ENCODE measurements around the gene RARG. TPM values are rescaled to one million over a fixed set of nuclear protein-coding genes. Genes with fewer than 3 reads are reported as not detected.
"Not testable (repeated sequence)": the region's sequence is repeated elsewhere in the genome, so short reads cannot be mapped to it uniquely, and the experiment has no call there.

RARG gene
- total and polyA plus RNA-seq, 9 donors, result 8.7 to 37.0 (median 25.8) TPM

- TF ChIP-seq EP300 (IDR thresholded peaks at IDR 0.05), result no peak
- no peak for TF ChIP-seq POLR2A (IDR thresholded peaks at IDR 0.05)
- no peak for TF ChIP-seq CTCF (IDR thresholded peaks at IDR 0.05)
- Histone ChIP-seq H3K27ac (no peak overlapping the region), H3K27me3 (no peaks in the 10 kb centered on the region), H3K36me3 (no peaks in the 10 kb centered on the region), H3K4me1 (ENCODE audit: insufficient read depth) (no peaks in the 10 kb centered on the region), H3K4me3 (no peak overlapping the region), H3K9me3 (no peaks in the 10 kb centered on the region)
- no peak for DNase-seq
- intact Hi-C loops (cut with DNase I), result no loop called here
Measured at GRCh38 chr12:53166837-53167236, 65.2 kb downstream of the RARG start.

- not testable (repeated sequence) for H3K4me3 ChIP-seq; H3K4me1 ChIP-seq (ENCODE audit: insufficient read depth); DNase-seq; H3K36me3 ChIP-seq; H3K27me3 ChIP-seq; H3K9me3 ChIP-seq; H3K27ac ChIP-seq
- WGBS, 3 donors, result 93 to 100% (median 99%) methylated on average over 2 of the region's 2 CpGs
- intact Hi-C loops (cut with DNase I), result loop anchor here in 1 of 4 donors (5.0 kb wide), 1 partner anchor 34 kb away; no protein-coding TSS in a partner anchor
Measured at GRCh38 chr12:53163008-53163407, 69.0 kb downstream of the RARG start.

- intact Hi-C loops (cut with DNase I), result loop anchor here in 1 of 4 donors (5.0 kb wide), 1 partner anchor 36 kb away; no protein-coding TSS in a partner anchor
- no peaks in the 10 kb centered on the region for H3K4me1 ChIP-seq (ENCODE audit: insufficient read depth)
- no peak overlapping the region for H3K27ac ChIP-seq
- no peak overlapping the region for H3K4me3 ChIP-seq
- no peaks in the 10 kb centered on the region for H3K9me3 ChIP-seq
- H3K36me3 ChIP-seq, result no peaks in the 10 kb centered on the region
- no peak for DNase-seq
- 89 to 92% (median 89%) methylated on average over 8 of the region's 8 CpGs for WGBS, 3 donors
- TF ChIP-seq CTCF (IDR thresholded peaks at IDR 0.05) (no peak), POLR2A (IDR thresholded peaks at IDR 0.05) (no peak), EP300 (IDR thresholded peaks at IDR 0.05) (no peak)
- no peaks in the 10 kb centered on the region for H3K27me3 ChIP-seq
Measured at GRCh38 chr12:53161119-53161911, 70.7 kb downstream of the RARG start.

GRCh38 chr12:53160673-53161072 is 71.3 kb downstream of the RARG start:
- no peaks in the 10 kb centered on the region for H3K27me3 ChIP-seq
- 66 to 78% (median 77%) methylated on average over 2 of the region's 2 CpGs for WGBS, 3 donors
- no peak for DNase-seq
- no peaks in the 10 kb centered on the region for H3K36me3 ChIP-seq
- H3K27ac ChIP-seq, result no peak overlapping the region
- H3K4me1 ChIP-seq (ENCODE audit: insufficient read depth), result no peaks in the 10 kb centered on the region
- no peak for TF ChIP-seq EP300 (IDR thresholded peaks at IDR 0.05)
- no peak for TF ChIP-seq CTCF (IDR thresholded peaks at IDR 0.05)
- no peak for TF ChIP-seq POLR2A (IDR thresholded peaks at IDR 0.05)
- no peak overlapping the region for H3K4me3 ChIP-seq
- no peaks in the 10 kb centered on the region for H3K9me3 ChIP-seq
- intact Hi-C loops (cut with DNase I), result loop anchor here in 1 of 4 donors (5.0 kb wide), 1 partner anchor 37 kb away; no protein-coding TSS in a partner anchor

Other genes with a start within 250 kb of the RARG start
- gene EIF4B, start 225.8 kb downstream of the RARG start, total RNA-seq, result 1,000 to 10,000 TPM in 3 of 7 donors, 100 to 1,000 TPM in 4; 713 to 1,452 (median 896) TPM
- 100 to 1,000 TPM; 316 to 882 TPM for gene EIF4B, start 225.8 kb downstream of the RARG start, polyA plus RNA-seq
- 100 to 1,000 TPM in 6 of 7 donors, 10 to 100 TPM in 1; 88.7 to 255 (median 190) TPM for gene TNS2, start 182.1 kb downstream of the RARG start, total RNA-seq
- 100 to 1,000 TPM in 1 of 2 donors, 10 to 100 TPM in 1; 66.8 to 161 TPM for gene TNS2, start 182.1 kb downstream of the RARG start, polyA plus RNA-seq
- 10 to 100 TPM; 28.5 to 88.1 (median 79.9) TPM for gene SPRYD3, start 152.8 kb downstream of the RARG start, total RNA-seq
- gene SPRYD3, start 152.8 kb downstream of the RARG start, polyA plus RNA-seq, result 10 to 100 TPM; 36.9 to 39.9 TPM
- 100 to 1,000 TPM in 6 of 7 donors, 10 to 100 TPM in 1; 81.3 to 685 (median 224) TPM for gene IGFBP6, start 134.5 kb downstream of the RARG start, total RNA-seq
- gene IGFBP6, start 134.5 kb downstream of the RARG start, polyA plus RNA-seq, result 100 to 1,000 TPM in 1 of 2 donors, 10 to 100 TPM in 1; 78.9 to 112 TPM
- gene SOAT2, start 128.7 kb downstream of the RARG start, total RNA-seq, result under 1 TPM in 3 of 7 donors, not detected in 4; 0.17 to 0.72 (median 0.53) TPM
- gene SOAT2, start 128.7 kb downstream of the RARG start, polyA plus RNA-seq, result under 1 TPM; 0.07 to 0.28 TPM
- gene ZNF740, start 51.5 kb downstream of the RARG start, total RNA-seq, result 10 to 100 TPM in 6 of 7 donors, 1 to 10 TPM in 1; 9.7 to 56.9 (median 46.4) TPM
- gene ZNF740, start 51.5 kb downstream of the RARG start, polyA plus RNA-seq, result 10 to 100 TPM; 14.6 to 23.6 TPM
- gene CSAD, start 51.3 kb downstream of the RARG start, total RNA-seq, result 10 to 100 TPM; 24.4 to 36.0 (median 28.0) TPM
- gene CSAD, start 51.3 kb downstream of the RARG start, polyA plus RNA-seq, result 10 to 100 TPM; 19.8 to 29.5 TPM
- gene ITGB7, start 25.0 kb downstream of the RARG start, total RNA-seq, result 1 to 10 TPM in 6 of 7 donors, under 1 TPM in 1; 0.96 to 2.9 (median 1.7) TPM
- 1 to 10 TPM in 1 of 2 donors, under 1 TPM in 1; 0.45 to 3.1 TPM for gene ITGB7, start 25.0 kb downstream of the RARG start, polyA plus RNA-seq
- gene ESPL1, start 36.1 kb upstream of the RARG start, total RNA-seq, result 1 to 10 TPM in 1 of 7 donors, under 1 TPM in 6; 0.11 to 1.6 (median 0.24) TPM
- gene ESPL1, start 36.1 kb upstream of the RARG start, polyA plus RNA-seq, result under 1 TPM; 0.37 to 0.40 TPM
- 1,000 to 10,000 TPM in 2 of 7 donors, 100 to 1,000 TPM in 5; 603 to 1,792 (median 728) TPM for gene PFDN5, start 63.3 kb upstream of the RARG start, total RNA-seq
- gene PFDN5, start 63.3 kb upstream of the RARG start, polyA plus RNA-seq, result 1,000 to 10,000 TPM; 1,635 to 1,700 TPM
- gene MYG1, start 67.5 kb upstream of the RARG start, total RNA-seq, result 10 to 100 TPM; 45.3 to 80.3 (median 57.8) TPM
- 10 to 100 TPM; 29.9 to 75.5 TPM for gene MYG1, start 67.5 kb upstream of the RARG start, polyA plus RNA-seq
- gene AAAS, start 89.4 kb upstream of the RARG start, total RNA-seq, result 10 to 100 TPM; 23.4 to 47.6 (median 43.0) TPM
- gene AAAS, start 89.4 kb upstream of the RARG start, polyA plus RNA-seq, result 10 to 100 TPM; 41.4 to 42.9 TPM
- not detected for gene SP7, start 104.1 kb upstream of the RARG start, total RNA-seq
- under 1 TPM; 0.02 to 0.10 TPM for gene SP7, start 104.1 kb upstream of the RARG start, polyA plus RNA-seq
- gene SP1, start 148.0 kb upstream of the RARG start, total RNA-seq, result 100 to 1,000 TPM in 2 of 7 donors, 10 to 100 TPM in 5; 48.7 to 109 (median 90.8) TPM
- gene SP1, start 148.0 kb upstream of the RARG start, polyA plus RNA-seq, result 10 to 100 TPM; 25.7 to 59.2 TPM
- gene AMHR2, start 191.6 kb upstream of the RARG start, total RNA-seq, result 10 to 100 TPM; 15.3 to 48.6 (median 35.0) TPM
- 10 to 100 TPM; 11.2 to 32.5 TPM for gene AMHR2, start 191.6 kb upstream of the RARG start, polyA plus RNA-seq
- gene PRR13, start 209.5 kb upstream of the RARG start, total RNA-seq, result 100 to 1,000 TPM in 4 of 7 donors, 10 to 100 TPM in 3; 46.1 to 131 (median 116) TPM
- gene PRR13, start 209.5 kb upstream of the RARG start, polyA plus RNA-seq, result 100 to 1,000 TPM; 125 to 320 TPM
- 1,000 to 10,000 TPM in 2 of 7 donors, 100 to 1,000 TPM in 5; 413 to 1,163 (median 948) TPM for gene PCBP2, start 219.9 kb upstream of the RARG start, total RNA-seq
- gene PCBP2, start 219.9 kb upstream of the RARG start, polyA plus RNA-seq, result 1,000 to 10,000 TPM in 1 of 2 donors, 100 to 1,000 TPM in 1; 642 to 1,354 TPM